HG02763 (cell line): ENCODE results near the gene TMEM26.

Experiments
- ATAC-seq: cut with Tn5 transposase; IDR thresholded peaks from one replicate; pipeline ENCODE4 v1.9.1; 2021; ENCODE audit warnings: mild to moderate bottlenecking, moderate library complexity; ENCODE audit not compliant: unreplicated experiment

TMEM26 gene

GRCh38 chr10:61460835-61461234 is 7.7 kb upstream of the TMEM26 start:
- ATAC-seq, result no peak

- ATAC-seq, result no peak
Measured at GRCh38 chr10:61458031-61458430, 4.8 kb upstream of the TMEM26 start.

GRCh38 chr10:61456095-61456789 is 3.1 kb upstream of the TMEM26 start:
- no peak for ATAC-seq

GRCh38 chr10:61455656-61456055 is 2.5 kb upstream of the TMEM26 start:
- no peak for ATAC-seq

GRCh38 chr10:61454541-61454940 is 1.4 kb upstream of the TMEM26 start:
- no peak for ATAC-seq

GRCh38 chr10:61452151-61452651 is 980 bp downstream of the TMEM26 start:
- ATAC-seq, result no peak

- ATAC-seq, result no peak
Measured at GRCh38 chr10:61451357-61451756, 1.8 kb downstream of the TMEM26 start.

GRCh38 chr10:61448841-61449600 is 4.2 kb downstream of the TMEM26 start:
- no peak for ATAC-seq

GRCh38 chr10:61448091-61448490 is 5.1 kb downstream of the TMEM26 start:
- ATAC-seq, result no peak

GRCh38 chr10:61439058-61439609 is 14.0 kb downstream of the TMEM26 start:
- ATAC-seq, result no peak

- no peak for ATAC-seq
Measured at GRCh38 chr10:61438141-61438988, 14.8 kb downstream of the TMEM26 start.

GRCh38 chr10:61423178-61423577 is 30.0 kb downstream of the TMEM26 start:
- no peak for ATAC-seq

- ATAC-seq, result no peak
Measured at GRCh38 chr10:61417661-61418060, 35.5 kb downstream of the TMEM26 start.

- ATAC-seq, result no peak
Measured at GRCh38 chr10:61415824-61416223, 37.4 kb downstream of the TMEM26 start.

- ATAC-seq, result no peak
Measured at GRCh38 chr10:61411706-61412105, 41.5 kb downstream of the TMEM26 start.

- no peak for ATAC-seq
Measured at GRCh38 chr10:61410353-61411070, 42.7 kb downstream of the TMEM26 start.

GRCh38 chr10:61409157-61409556 is 44.0 kb downstream of the TMEM26 start:
- ATAC-seq, result no peak

- no peak for ATAC-seq
Measured at GRCh38 chr10:61408105-61408504, 45.1 kb downstream of the TMEM26 start.

GRCh38 chr10:61406736-61407135 is 46.4 kb downstream of the TMEM26 start:
- ATAC-seq, result no peak

GRCh38 chr10:61406242-61406641 is 46.9 kb downstream of the TMEM26 start:
- no peak for ATAC-seq
